HG02759 (cell line): ENCODE data around the gene SYNGR1.
A peak's percentile ranks its signal among the peaks of the same experiment; 100 is the strongest.
"Not testable (repeated sequence)": the region's sequence is repeated elsewhere in the genome, so short reads cannot be mapped to it uniquely, and the experiment has no call there.

Source experiments
- ATAC-seq: cut with Tn5 transposase; IDR thresholded peaks from one replicate; pipeline ENCODE4 v1.9.1; 2021; ENCODE audit warnings: mild to moderate bottlenecking, moderate library complexity; ENCODE audit not compliant: unreplicated experiment

The SYNGR1 gene

DNA sequence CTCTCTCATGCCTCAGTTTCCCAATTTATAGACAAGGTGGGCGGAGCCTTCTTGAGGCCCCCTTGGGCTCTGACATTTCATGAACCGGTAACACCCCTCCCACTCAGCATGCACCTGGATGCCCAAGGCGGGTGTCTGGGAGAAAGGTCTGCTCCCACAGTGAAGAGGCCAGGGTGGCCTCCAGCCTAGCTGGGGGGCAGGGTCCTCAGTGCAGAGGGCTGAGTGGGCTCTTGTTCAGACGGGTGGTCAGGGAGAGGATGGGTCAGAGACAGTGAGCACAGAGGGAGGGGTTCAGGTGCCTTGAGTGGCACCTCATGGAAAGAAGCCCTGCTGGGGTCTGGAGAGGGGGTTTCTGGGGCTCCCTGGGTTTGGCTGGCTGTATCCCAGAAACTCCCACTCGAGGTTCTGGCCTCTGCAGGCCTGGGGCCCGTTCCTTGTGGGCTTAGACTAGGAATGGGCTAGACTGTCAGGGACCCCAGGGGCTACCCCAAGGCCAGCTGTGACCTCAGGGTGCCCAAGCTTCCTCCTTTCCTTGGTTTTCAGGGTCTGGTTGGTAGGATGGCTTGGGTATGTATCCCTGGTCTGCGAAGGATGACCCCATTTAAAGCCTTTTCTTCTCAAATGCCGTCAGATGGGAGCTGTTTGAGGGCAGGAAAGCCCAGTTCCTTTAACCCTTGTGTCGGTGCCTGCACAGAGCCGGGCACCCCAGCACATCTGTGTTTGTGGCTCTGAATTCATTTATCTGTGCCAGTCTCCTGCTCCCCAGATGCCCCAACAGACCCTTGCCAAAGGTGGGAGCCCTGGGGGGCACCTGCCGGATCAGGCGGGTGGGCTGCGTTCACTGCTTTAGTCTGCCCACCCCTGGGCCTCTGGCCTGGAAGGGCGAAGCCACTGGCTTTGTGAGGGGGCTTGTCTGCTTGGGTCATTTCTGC is 1.2 kb downstream of the SYNGR1 start:
- peak; percentile 6 for ATAC-seq

DNA sequence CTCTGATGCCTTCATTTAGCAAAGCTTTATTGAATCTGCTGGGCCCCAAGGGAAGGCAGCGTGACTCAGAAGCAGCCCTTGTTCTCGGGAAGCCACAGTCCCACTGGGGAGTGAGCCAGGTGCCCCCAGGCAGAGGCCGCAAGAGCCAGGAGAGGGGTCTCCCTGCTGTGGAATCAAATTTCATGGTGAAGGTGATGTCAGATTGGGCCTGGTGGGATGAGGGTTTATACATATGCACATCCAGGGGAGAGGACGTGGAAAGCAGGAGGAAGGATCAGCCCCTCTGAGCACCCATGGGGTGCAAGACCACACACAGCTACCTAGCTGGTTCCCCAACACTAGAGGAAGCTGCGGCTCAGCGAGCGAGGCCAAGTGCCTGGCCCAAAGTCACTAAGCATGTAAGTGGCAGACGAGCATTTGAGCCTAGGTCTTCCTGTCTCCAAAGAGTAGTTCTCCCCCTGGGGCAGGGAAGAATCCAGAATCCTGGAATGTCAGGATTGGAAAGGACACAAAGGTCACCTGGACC is 2.0 kb downstream of the SYNGR1 start:
- peak; percentile 55 for ATAC-seq

DNA sequence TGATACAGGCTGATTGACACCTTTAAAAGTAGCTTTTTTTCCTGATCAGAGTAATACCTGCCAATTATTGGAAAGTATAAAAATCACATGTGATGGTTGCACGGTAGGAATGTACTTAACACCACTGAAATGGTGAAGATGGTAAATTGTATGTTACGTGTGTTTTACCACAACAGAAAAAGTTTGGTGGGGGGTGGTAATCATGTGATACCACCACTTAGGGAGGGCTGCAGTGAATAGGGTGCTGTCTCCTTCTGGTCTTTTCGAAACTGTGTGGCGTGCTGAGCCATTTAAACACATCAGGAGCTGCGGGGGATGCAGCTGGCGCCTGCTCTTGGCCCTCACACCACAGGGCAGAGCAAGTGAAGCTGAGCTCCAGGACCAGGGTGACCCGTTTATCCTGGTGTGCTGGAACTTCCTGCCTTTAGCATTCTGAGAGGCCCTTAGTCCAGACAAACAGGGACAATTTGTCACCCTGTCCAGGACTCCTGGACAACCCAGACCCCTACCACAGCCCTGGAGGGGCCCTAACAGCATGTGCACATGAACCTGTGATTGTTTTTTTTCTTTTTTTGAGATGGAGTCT is 2.6 kb downstream of the SYNGR1 start:
- no peak for ATAC-seq

DNA sequence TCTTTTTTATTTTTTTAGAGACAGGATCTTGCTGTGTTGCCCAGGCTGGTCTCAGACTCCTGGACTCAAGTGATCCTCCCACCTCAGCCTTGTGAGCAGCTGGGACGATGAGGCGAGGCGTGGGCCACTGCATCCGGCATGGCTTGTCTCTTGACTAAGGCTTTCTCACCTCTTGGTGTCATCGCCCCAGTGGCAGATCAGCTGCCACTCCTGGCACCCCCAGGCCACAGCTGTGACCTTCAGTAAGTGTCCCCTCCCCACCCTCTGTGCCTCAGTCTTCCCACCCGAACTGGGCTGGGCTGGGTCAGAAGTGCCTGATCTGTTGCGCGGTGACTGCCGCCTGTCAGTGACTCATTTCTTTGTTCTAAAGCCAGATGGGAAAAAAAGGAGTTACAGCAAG is 3.6 kb downstream of the SYNGR1 start:
- ATAC-seq = no peak

DNA sequence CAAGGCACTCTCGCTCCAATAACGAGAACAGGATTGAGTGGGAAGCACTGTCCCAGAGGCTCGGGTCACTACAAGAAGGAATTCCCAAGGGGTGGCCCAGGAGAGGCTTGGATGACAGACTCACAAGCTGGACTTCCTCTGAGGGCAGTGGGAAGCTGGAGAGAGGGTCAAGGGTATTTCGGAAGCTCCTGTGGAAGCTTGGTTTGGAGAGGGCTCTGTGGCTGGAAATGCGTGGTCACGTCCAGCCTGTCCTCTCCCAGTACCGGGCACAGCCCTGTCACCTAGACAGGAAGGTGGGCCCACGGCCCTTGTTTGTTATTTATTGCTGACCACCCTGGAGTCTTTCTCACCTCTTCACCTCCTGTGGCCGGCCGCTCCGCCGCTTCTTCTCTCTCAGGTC is 5.3 kb downstream of the SYNGR1 start:
- no peak for ATAC-seq

DNA sequence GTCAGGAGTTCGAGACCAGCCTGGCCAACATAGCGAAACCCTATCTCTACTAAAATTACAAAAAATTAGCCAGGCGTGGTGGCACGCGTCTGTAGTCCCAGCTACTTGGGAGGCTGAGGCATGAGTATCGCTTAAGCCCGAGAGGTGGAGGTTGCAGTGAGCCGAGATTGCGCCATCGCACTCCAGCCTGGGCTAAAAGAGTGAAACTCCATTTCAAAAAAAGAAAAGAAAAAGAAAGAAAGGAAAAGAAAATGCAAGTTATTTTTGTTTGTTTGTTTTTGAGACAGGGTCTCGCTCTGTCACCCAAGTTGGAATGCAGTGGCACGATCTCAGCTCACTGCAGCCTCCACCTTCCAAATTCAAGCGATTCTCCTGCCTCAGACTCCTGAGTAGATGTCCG is 6.0 kb downstream of the SYNGR1 start:
- ATAC-seq = not testable (repeated sequence)

DNA sequence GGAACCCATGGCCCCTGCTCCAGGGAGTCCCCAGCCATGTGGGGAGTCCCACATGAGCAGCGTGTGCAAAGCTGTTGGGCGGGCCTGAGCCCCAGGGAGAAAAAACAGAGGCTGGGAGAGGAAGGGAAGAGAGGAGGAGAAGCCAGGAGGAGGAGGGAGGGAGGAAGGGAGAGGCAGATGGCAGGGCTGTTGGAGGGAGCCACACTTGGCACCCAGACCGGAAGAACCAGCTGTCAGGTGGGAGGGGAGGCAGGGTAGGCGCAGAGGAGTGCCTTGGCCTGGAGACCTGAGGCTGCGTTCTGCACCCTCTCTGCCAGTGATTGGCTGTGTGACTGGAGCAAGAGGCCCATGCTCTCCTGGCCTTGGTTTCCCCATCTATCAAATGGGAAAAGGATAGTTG is 6.7 kb downstream of the SYNGR1 start:
- no peak for ATAC-seq

DNA sequence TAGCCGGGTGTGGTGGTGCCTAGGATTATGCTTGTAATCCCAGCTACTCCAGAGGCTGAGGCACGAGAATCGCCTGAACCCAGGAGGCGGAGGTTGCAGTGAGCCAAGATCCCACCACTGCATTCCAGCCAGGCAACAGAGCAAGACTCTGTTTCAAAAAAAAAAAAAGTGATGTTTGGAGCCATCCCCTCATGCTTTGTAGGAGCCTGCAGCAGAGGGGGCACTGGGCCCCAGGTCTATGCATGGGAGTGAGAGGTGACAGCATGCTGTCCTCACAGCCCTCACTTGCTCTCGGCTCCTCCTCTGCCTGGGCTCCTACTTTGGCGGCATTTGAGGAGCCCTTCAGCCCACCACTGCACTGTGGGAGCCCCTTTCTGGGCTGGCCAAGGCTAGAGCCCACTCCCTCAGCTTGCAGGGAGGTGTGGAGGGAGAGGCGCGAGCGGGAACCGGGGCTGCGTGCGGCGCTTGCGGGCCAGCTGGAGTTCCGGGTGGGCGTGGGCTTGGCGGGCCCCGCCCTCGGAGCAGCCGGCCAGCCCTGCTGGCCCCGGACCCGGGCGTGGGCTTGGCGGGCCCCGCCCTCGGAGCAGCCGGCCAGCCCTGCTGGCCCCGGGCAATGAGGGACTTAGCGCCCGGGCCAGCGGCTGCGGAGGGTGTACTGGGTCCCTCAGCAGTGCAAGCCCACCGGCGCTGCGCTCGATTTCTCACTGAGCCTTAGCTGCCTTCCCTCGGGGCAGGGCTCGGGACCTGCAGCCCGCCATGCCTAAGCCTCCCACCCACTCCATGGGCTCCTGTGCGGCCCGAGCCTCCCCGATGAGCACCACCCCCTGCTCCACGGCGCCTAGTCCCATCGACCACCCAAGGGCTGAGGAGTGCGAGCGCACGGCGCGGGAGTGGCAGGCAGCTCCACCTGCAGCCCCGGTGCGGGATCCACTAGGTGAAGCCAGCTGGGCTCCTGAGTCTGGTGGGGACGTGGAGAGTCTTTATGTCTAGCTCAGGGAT is 7.6 kb downstream of the SYNGR1 start:
- ATAC-seq = not testable (repeated sequence)

DNA sequence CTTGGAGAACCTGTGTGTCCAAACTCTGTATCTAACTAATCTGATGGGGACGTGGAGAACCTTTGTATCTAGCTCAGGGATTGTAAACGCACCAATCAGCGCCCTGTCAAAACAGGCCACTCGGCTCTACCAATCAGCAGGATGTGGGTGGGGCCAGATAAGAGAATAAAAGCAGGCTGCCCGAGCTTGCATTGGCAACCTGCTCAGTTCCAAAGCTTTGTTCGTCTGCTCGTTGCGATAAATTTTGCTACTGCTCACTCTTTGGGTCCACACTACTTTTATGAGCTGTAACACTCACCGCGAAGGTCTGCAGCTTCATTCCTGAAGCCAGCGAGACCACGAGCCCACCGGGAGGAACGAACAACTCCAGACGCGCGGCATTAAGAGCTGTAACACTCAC is 8.4 kb downstream of the SYNGR1 start:
- ATAC-seq = not testable (repeated sequence)

DNA sequence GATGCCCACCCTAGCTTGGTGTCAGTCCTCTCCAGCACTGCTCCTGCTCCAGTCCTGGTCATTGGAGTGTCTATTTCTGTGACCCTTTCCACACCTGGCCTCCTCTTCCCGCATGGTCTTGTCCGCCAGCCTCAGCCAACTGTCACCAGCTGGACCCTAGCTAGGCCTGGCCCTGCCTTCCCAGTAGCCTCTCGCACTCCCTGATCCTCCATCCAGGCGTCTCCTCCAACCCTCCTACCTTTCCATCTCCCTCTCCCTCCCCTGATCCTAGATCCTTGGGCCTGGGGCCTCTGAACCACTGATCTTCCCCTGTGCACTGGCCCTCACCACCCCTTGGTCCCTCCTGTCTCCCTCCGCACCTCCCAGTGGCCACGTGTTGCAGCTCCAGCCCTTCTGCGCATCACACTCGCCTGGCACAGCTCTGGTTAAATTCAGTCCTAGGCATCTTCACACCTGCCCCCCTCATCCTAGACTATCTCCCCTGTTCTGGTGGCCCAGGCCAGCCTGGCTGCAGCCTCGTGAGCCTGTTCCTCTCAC is 9.9 kb downstream of the SYNGR1 start:
- no peak for ATAC-seq

DNA sequence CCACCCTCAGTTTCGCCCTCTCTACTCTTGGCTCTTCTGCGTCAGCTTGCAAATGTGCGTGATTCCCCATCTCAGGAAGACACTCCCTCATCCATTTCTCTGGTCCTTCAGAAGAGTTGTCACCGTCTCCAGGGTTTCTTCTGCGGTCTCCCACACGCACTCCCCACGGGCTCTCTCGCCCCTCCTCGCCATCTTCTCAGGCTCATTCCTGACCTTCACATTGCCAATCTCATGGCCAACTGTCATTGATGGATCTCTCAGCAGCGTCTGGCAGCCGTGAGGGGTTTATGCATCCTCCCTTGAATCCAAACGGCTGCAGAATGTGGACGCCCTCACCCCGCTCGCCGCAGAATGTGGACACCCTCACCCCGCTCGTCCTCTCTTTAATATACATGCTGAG is 10.5 kb downstream of the SYNGR1 start:
- ATAC-seq = no peak

DNA sequence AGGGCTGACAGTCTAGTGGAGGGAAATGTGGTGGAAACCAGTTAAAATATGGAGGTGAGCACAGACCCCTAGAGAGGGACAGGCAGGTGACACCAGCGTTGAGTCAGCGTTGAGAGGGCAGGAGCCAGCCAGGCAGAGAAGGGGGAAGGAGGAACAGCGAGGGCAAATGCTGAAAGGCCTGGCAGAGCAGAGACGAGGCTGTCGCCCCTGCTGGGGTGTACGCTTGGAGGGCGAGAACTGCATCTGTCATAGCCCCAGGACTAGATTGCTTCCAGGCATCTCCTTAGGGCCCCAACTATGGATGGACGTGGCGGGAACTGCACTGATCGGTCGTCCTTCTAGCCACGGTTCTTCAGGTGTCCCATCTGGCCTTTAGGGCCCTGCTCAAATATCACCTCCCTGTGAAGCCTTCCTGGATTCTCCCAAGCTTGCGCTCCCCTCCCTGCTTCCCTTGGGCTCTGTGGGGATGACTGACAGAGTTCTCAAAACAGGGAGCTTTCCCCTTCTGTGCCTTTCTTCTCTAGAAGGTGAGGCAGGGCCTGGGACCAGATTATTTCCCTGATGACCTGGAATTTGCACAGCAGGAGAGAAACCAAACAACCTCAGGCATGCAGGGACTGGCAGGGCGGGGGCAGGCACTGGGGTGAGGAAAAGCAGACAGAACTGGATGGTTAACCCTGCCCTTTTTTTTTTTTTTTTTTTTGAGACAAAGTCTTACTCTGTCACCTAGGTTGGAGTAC is 11.1 kb downstream of the SYNGR1 start:
- ATAC-seq = no peak

DNA sequence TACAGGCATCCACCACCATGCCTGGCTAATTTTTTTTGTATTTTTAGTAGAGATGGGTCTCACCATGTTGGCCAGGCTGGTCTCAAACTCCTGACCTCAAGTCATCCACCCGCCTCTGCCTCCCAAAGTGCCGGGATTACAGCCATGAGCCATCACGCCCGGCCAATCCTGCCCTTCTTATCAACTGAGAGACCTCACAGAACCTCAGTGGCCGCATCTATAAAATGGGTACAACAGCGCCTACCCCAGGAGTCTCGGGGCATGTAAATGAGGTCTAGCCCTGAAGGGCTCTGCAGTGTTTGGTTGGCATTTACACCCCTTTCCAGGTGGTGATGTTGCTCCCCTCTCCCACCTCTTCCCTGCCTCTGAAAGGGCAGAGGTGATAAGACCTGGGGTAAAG is 11.7 kb downstream of the SYNGR1 start:
- no peak for ATAC-seq

DNA sequence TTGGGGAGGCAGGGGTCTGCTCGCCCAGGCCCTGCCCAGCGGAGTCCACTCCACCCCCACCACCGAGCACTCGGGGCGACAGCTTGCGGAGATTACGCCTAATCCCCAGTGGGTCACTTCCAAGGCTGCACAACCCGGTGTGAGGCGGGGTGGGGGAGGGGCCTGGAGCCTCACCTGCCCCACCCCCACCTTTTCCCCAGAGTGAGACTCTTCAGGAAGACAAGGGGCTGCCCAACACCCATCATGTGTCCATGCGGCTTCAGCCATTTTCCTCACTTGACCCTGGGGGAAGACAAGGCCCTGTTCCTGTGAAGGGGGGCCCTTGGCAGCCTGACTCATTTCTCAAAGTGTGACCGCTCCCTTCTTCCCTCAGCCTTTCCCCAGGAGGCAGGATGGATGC is 12.5 kb downstream of the SYNGR1 start:
- no peak for ATAC-seq

DNA sequence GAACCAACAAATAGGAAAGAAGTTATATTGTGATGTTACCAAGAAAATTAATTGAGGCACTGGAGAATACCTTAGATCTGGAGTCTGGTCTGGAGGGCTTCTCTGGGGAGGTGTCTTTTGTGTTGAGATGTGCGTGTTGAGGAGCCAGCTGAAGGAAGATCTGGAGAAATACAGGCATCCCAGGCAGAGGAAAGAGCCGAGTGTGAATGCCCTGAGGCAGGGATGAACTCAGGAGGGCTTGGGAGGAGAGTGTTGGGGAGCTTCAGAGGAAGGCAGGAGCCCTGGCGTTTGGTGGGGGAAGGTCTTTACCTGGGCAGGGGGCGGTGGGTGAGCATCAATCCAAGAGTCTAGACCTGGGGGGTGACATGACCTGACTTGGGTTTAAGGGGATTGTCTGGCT is 13.1 kb downstream of the SYNGR1 start:
- ATAC-seq = no peak

DNA sequence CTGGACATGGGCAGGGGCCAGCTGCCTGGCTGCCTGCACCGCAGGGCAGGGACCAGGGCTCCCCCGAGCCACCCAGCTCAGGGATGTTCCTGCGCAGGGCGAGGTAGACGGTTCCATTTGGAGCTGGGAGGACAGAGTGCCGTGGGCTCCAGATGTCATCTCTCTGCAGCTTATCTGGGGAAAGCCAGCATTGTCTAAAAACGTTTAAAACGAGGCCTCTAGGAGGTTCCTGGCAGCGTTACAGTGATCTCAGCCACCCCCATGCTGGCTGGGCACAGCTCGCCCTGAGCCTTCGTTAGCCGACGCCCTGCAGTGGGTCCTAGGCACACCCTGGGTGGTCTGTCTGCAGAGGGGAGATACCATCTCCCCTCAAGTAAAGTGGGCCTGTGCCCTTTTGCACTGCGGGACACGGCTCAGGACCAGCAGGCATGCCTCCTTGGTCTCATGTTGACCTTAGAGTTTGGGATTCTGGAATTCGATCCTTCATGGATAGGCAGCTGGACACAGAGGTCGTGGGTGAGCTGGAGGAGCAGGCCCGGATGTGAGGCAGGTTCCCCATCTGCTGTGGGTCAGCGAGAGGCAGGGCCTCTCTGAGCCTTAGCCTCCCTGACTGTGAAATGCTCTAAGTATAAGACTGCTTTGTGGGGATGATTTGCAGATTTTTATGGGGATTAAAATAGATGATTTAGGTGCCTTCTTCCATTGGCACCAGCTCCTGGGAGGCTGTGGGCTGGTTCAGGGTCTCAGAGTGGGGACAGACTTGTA is 14.1 kb downstream of the SYNGR1 start:
- no peak for ATAC-seq

DNA sequence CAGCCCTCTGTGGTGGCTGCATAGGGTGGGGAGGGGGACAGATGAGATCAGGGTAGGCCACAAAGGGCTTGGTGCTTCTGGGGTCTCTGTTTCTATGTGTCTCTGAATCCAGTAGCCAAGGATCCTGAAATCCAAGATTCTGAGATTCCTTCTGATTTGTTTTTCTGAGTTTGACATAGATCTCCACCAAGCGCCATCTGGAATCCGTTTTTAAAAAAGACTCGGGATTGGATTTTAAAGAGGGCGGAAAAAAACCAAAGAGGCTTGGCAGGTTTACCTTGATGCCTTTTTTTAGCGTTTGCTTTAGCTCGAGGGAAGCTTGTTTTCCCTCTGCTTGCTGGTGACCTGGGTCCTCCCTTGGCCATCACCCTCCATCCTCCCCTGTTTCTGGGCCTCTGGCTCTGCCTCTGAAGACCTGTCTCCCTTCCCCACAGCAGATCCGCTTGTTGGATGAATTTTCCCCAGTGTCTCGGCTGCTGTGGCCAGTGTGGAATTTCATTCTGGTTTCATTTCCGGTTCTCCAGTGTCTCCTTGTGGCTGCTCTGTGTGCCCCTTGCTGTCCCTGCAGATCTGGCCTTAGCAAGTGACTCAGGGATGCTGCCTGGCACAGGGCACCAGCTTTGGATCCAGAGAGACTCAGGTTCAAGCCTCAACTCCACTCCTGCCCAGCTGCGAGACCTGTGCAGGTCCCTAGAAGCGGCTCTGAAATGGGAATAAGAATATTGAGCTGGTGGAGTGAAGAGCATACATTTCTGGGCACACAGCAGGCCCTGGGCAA is 15.1 kb downstream of the SYNGR1 start:
- ATAC-seq = no peak

DNA sequence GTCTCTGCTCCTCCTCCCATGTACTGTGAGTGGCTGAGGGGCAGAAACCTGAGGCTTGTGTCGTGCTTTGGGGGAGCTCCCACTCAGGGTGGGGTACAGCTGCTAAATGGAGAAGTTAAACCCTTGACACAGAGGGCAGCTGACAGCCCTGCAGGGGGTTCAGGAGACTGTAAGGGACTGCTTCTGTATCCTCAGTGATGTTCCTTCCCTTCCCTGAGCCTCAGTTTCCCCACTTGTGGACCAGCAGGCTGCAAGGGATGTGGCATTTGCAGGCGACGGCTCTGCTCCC is 15.6 kb downstream of the SYNGR1 start:
- no peak for ATAC-seq

DNA sequence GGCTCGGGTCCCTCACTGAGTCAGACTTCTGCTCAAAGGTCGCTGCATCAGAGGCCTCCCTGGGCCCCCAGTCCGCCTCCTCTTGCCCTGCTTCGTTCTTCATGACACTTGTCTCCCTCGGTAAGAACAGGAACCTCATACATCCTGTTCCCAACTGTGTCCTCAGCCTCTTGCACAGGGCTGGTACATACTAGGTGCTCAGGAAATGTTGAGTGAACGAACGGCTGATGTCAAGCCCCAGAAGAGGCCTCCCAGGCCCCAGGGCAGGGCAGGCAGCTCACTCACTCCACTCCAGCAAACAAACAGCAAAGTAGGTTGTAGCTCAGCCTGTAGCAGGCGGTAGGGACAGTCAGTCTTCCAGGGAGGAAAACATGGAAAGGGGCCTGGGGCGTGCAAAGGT is 17.2 kb downstream of the SYNGR1 start:
- ATAC-seq = no peak
